HepG2 (cell line): ENCODE results near the gene PDGFA. TPM values are rescaled to one million over a fixed set of nuclear protein-coding genes. Genes with fewer than 3 reads are reported as not detected.

Experiments
- ELF1 ChIP-seq: sonication (generic); formaldehyde crosslinking; IDR thresholded peaks from 2 replicates; pipeline ENCODE4 v1.4.0; 2020; ENCODE audit warnings: missing genetic modification reagents
- GFI1 ChIP-seq: sonication (generic); formaldehyde crosslinking; IDR thresholded peaks from 2 replicates; pipeline ENCODE4 v1.5.0; 2020; ENCODE audit warnings: missing genetic modification reagents, mild to moderate bottlenecking, borderline replicate concordance
- KLF9 ChIP-seq: IDR thresholded peaks from 2 replicates; pipeline ENCODE4 v1.6.1; 2016; ENCODE audit warnings: low read depth
- KMT2B ChIP-seq: IDR thresholded peaks from 2 replicates; pipeline ENCODE4 v1.6.1; 2016; ENCODE audit warnings: missing genetic modification reagents, missing compliant biosample characterization
- LCORL ChIP-seq, 2 experiments: fragments of 450-650 bp in 1 of 2; sonication (generic) in 1 of 2; formaldehyde crosslinking in 1 of 2; IDR thresholded peaks; 2 replicates each; pipeline versions ENCODE4 v1.5.0 to v1.6.1; 2017 to 2020; ENCODE audit warnings: antibody characterized with exemption in 1 of 2, missing genetic modification reagents in 1 of 2
- MBNL3 ChIP-seq: fragments of 250-450 bp; sonication (Bioruptor Pico); conservative IDR thresholded peaks from 2 replicates; pipeline ENCODE4 v1.8.0; 2022; ENCODE audit warnings: mild to moderate bottlenecking, inconsistent platforms
- MED13 ChIP-seq: sonication (generic); formaldehyde crosslinking; IDR thresholded peaks from 2 replicates; pipeline ENCODE4 v1.5.0; 2020; ENCODE audit warnings: missing genetic modification reagents
- NCOA2 ChIP-seq: sonication (generic); formaldehyde crosslinking; IDR thresholded peaks from 2 replicates; pipeline ENCODE4 v1.8.0; 2022; ENCODE audit warnings: inconsistent platforms
- REXO4 ChIP-seq: sonication (generic); formaldehyde crosslinking; IDR thresholded peaks from 2 replicates; pipeline ENCODE4 v1.8.0; 2022; ENCODE audit warnings: missing genetic modification reagents, mild to moderate bottlenecking, borderline replicate concordance
- RXRA ChIP-seq: sonication (generic); formaldehyde crosslinking; IDR thresholded peaks from 2 replicates; pipeline ENCODE4 v1.5.1; 2020; ENCODE audit warnings: missing genetic modification reagents
- THAP11 ChIP-seq: IDR thresholded peaks from 2 replicates; pipeline ENCODE4 v1.6.1; 2016; ENCODE audit warnings: missing biosample characterization, missing genetic modification reagents
- ZKSCAN1 ChIP-seq: fragments of 150-350 bp; IDR thresholded peaks from 2 replicates; pipeline ENCODE4 v1.6.1; 2014; ENCODE audit warnings: low read length
- ZNF264 ChIP-seq: sonication (generic); formaldehyde crosslinking; IDR thresholded peaks from 2 replicates; pipeline ENCODE4 v1.4.0; 2020; ENCODE audit warnings: missing genetic modification reagents
- ZNF605 ChIP-seq: sonication (generic); formaldehyde crosslinking; IDR thresholded peaks from 2 replicates; pipeline ENCODE4 v1.8.0; 2022; ENCODE audit warnings: mild to moderate bottlenecking, missing genetic modification reagents
- ZNF883 ChIP-seq: sonication (generic); formaldehyde crosslinking; IDR thresholded peaks from 2 replicates; pipeline ENCODE4 v1.5.1; 2020; ENCODE audit warnings: mild to moderate bottlenecking, missing genetic modification reagents; ENCODE audit errors: not compliant biosample characterization
- ZSCAN25 ChIP-seq: sonication (generic); formaldehyde crosslinking; IDR thresholded peaks from 2 replicates; pipeline ENCODE4 v1.8.0; 2022; ENCODE audit warnings: mild to moderate bottlenecking, missing genetic modification reagents
- polyA plus RNA-seq, 8 experiments: library from polyadenylated mRNA; depleted of rRNA in 3 of 8; stranded (reverse) in 7 of 8; unstranded in 1 of 8; fragments of >200 nt; fragmentation: Illumina TruSeq in 4 of 8; extraction: Trizol in 4 of 8; gene quantifications; 2 replicates each; pipeline versions ENCODE4 v1.2.1 to v1.2.3, GENCODE V29; 2011 to 2016; ENCODE audit warnings: low read depth in 4 of 8, missing spikeins in 1 of 8, mixed read lengths in 1 of 8; ENCODE audit not compliant: insufficient read depth in 1 of 8
- total RNA-seq, 5 experiments: library from RNA; depleted of rRNA; stranded (reverse); fragments of >200 nt; fragmentation: Illumina TruSeq; extraction: Trizol; gene quantifications; 2 replicates each; pipeline ENCODE4 v1.2.3, GENCODE V29; 2016; ENCODE audit warnings: low read depth in 1 of 5
- TF ChIP-seq, protein P1 (sequence below): sonication (generic); formaldehyde crosslinking; IDR thresholded peaks from 2 replicates; pipeline ENCODE4 v1.5.1; 2020; ENCODE audit warnings: mild to moderate bottlenecking, missing genetic modification reagents, moderate library complexity
- TF ChIP-seq, protein P2 (sequence below): sonication (generic); formaldehyde crosslinking; conservative IDR thresholded peaks from 2 replicates; pipeline ENCODE4 v1.5.0; 2020; ENCODE audit warnings: missing genetic modification reagents
- TF ChIP-seq, protein P3 (sequence below): sonication (generic); formaldehyde crosslinking; IDR thresholded peaks from 2 replicates; pipeline ENCODE4 v1.4.0; 2020; ENCODE audit warnings: missing genetic modification reagents, low read depth, mild to moderate bottlenecking, borderline replicate concordance
- TF ChIP-seq, protein P4 (sequence below): sonication (generic); formaldehyde crosslinking; IDR thresholded peaks from 2 replicates; pipeline ENCODE4 v1.8.1; 2023; ENCODE audit warnings: mild to moderate bottlenecking, missing genetic modification reagents, borderline replicate concordance

PDGFA gene
- total and polyA plus RNA-seq, 2 of the 13 experiments (the other 11 are each of a cell fraction or from before 2014, with no cell fraction given) = 1.5 to 3.4 TPM

DNA sequence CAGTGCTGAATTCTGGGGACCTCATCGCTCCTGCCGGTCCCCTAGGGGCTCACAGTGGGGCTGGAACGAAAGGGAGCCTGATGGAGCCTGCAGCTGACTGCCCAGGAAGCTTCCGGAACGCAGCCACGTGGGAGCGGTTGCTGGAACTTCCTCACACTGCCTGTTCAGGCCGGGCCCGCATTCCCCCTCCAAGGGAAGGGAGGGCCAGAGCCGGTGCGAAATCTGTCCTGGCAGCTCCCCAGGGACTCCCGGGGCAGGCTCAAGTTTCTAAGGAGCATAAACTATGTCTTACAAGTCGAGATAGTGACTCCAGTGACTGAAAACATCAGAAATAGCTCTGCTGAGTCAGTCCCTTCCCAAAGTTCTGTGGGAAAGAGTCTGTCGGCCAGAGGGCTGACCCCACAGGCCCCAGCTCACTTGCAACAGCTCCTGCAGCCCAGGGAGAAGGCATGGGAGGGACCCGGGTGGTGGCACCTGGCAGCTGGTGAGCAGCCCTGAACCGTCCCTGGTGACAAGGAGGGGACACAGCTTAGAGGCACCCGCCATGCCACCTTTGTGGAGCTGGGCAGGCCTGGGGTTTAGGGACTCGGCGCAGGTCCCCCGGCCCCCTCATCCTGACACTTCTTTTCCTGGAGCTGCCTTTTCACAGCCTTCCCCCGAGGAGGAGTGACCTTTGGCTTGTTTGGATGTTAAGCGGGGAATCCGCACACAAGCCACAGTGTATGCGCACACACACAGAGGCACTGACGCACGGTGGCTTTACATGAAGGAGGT is 47.6 kb downstream of the PDGFA start (continued):
- TF ChIP-seq, protein P1, sequence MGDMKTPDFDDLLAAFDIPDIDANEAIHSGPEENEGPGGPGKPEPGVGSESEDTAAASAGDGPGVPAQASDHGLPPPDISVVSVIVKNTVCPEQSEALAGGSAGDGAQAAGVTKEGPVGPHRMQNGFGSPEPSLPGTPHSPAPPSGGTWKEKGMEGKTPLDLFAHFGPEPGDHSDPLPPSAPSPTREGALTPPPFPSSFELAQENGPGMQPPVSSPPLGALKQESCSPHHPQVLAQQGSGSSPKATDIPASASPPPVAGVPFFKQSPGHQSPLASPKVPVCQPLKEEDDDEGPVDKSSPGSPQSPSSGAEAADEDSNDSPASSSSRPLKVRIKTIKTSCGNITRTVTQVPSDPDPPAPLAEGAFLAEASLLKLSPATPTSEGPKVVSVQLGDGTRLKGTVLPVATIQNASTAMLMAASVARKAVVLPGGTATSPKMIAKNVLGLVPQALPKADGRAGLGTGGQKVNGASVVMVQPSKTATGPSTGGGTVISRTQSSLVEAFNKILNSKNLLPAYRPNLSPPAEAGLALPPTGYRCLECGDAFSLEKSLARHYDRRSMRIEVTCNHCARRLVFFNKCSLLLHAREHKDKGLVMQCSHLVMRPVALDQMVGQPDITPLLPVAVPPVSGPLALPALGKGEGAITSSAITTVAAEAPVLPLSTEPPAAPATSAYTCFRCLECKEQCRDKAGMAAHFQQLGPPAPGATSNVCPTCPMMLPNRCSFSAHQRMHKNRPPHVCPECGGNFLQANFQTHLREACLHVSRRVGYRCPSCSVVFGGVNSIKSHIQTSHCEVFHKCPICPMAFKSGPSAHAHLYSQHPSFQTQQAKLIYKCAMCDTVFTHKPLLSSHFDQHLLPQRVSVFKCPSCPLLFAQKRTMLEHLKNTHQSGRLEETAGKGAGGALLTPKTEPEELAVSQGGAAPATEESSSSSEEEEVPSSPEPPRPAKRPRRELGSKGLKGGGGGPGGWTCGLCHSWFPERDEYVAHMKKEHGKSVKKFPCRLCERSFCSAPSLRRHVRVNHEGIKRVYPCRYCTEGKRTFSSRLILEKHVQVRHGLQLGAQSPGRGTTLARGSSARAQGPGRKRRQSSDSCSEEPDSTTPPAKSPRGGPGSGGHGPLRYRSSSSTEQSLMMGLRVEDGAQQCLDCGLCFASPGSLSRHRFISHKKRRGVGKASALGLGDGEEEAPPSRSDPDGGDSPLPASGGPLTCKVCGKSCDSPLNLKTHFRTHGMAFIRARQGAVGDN (CRISPR knock-in tag) = peak; percentile 92
- TF ChIP-seq ZNF605 (CRISPR knock-in tag) (no peak; the same call in 1 of the 2 replicates), REXO4 (CRISPR knock-in tag) (no peak), GFI1 (peak; percentile 36; the same call in 1 of the 2 replicates), ZSCAN25 (CRISPR knock-in tag) (peak; percentile 38; the same call in 1 of the 2 replicates), LCORL (IDR thresholded peaks at IDR 0.05) (no peak), LCORL (CRISPR knock-in tag; IDR thresholded peaks at IDR 0.05) (0 out of 2 replicates have a peak, but pooled peaks have one; percentile 71), MBNL3 (CRISPR knock-in tag) (no peak), RXRA (peak; percentile 36; the same call in 1 of the 2 replicates), KMT2B (CRISPR knock-in tag) (no peak), MED13 (CRISPR knock-in tag) (no peak), ELF1 (0 out of 2 replicates have a peak, but pooled peaks have one; percentile 27), THAP11 (CRISPR knock-in tag) (peak; percentile 43; the same call in 1 of the 2 replicates), NCOA2 (CRISPR knock-in tag) (peak; percentile 35; the same call in 1 of the 2 replicates), ZNF883 (CRISPR knock-in tag) (no peak), ZNF264 (CRISPR knock-in tag) (peak; percentile 71; the same call in 1 of the 2 replicates), KLF9 (CRISPR knock-in tag) (no peak), ZKSCAN1 (no peak)
- TF ChIP-seq, protein P2, sequence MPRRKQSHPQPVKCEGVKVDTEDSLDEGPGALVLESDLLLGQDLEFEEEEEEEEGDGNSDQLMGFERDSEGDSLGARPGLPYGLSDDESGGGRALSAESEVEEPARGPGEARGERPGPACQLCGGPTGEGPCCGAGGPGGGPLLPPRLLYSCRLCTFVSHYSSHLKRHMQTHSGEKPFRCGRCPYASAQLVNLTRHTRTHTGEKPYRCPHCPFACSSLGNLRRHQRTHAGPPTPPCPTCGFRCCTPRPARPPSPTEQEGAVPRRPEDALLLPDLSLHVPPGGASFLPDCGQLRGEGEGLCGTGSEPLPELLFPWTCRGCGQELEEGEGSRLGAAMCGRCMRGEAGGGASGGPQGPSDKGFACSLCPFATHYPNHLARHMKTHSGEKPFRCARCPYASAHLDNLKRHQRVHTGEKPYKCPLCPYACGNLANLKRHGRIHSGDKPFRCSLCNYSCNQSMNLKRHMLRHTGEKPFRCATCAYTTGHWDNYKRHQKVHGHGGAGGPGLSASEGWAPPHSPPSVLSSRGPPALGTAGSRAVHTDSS (CRISPR knock-in tag) = no peak
- TF ChIP-seq, protein P3, sequence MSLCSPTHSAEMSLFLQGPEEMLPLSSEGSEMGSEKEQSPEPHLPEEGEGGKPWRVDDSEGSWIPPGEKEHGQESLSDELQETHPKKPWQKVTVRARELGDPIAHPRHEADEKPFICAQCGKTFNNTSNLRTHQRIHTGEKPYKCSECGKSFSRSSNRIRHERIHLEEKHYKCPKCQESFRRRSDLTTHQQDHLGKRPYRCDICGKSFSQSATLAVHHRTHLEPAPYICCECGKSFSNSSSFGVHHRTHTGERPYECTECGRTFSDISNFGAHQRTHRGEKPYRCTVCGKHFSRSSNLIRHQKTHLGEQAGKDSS = no peak
- TF ChIP-seq, protein P4, sequence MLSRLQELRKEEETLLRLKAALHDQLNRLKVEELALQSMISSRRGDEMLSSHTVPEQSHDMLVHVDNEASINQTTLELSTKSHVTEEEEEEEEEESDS = no peak
